Rectal smooth muscle tissue (tissue), 1 donor: ENCODE data around the gene FHOD3.

Source experiments
- H3K27ac ChIP-seq: one replicate; pipeline ENCODE4 v1.7.0; 2013; ENCODE audit warnings: low read depth, low read length, inconsistent platforms
- H3K27me3 ChIP-seq: one replicate; pipeline ENCODE4 v1.7.0; 2013; ENCODE audit warnings: low read length; ENCODE audit not compliant: control insufficient read depth, insufficient read depth
- H3K36me3 ChIP-seq: one replicate; pipeline ENCODE4 v1.7.0; 2013; ENCODE audit warnings: low read length; ENCODE audit not compliant: control insufficient read depth, insufficient read depth
- H3K4me1 ChIP-seq: one replicate; pipeline ENCODE4 v1.7.0; 2013; ENCODE audit warnings: low read length; ENCODE audit not compliant: control insufficient read depth, insufficient read depth
- H3K4me3 ChIP-seq: one replicate; pipeline ENCODE4 v1.7.0; 2013; ENCODE audit warnings: low read length
- H3K9ac ChIP-seq: one replicate; pipeline ENCODE4 v1.7.0; 2013; ENCODE audit warnings: low read length

The FHOD3 gene

DNA sequence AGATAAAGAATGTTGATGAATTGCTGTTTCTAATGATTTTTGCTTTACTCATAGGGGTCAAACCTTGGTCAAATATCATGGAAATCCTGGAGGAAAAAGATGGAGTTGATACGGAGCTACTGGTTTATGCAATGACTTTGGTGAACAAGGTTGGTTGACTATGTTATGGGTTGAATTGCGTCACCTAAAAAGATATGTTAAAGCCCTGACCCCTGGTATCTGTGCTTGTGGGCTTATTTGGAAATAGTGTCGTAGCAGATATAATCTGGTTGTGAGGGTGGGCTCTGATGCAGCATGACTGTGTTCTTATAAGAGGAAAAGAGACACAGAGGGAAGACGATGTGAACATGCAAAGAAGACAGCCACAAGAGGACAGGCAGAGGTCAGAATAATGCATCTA is 305.1 kb downstream of the FHOD3 start:
- H3K9ac ChIP-seq, result no peak overlapping the region
- no peaks in the 10 kb centered on the region for H3K4me1 ChIP-seq
- no peaks in the 10 kb centered on the region for H3K27me3 ChIP-seq
- H3K4me3 ChIP-seq, result no peak overlapping the region
- H3K27ac ChIP-seq, result no peak overlapping the region
- H3K36me3 ChIP-seq, result no peaks in the 10 kb centered on the region

DNA sequence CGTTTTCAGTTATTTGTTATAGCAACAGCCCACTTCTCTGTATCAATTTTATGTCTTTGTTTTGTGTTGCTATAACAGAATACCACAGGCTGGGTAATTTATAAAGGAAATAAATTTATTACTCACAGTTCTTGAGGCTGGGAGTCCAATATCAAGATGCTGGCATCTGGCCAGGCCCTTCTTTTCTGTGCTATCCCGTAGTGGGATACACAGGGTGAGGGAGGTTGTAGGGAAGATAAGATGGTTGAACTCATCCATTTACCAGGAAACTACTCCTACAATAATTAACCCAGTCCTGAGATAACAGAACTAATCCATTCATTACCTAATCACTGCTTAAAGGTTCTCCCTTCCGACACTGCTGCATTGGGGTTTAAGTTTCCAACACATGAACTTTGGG is 310.6 kb downstream of the FHOD3 start:
- Histone ChIP-seq H3K4me1 (no peaks in the 10 kb centered on the region), H3K36me3 (no peaks in the 10 kb centered on the region), H3K9ac (no peak overlapping the region), H3K27ac (no peak overlapping the region), H3K27me3 (no peaks in the 10 kb centered on the region), H3K4me3 (no peak overlapping the region)

DNA sequence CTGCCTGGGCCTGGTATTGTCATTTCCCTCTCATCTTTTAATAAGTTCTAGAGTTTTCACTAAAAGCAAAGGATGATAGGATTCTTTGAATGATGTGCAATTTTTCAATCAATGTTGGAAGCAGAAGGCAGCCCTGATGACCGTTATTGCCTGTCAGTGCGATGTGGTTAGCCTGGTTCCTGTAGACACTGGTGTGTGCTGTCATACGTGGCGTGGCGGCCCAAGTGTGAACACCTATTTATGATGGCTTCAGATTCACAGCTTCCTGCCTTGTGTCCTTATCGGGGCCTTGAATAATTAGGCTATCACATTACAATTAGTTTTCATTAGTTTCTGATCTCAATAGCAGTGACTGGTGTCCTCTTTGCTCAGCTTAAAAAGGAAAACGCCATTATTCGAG is 312.7 kb downstream of the FHOD3 start:
- Histone ChIP-seq H3K27ac (no peak overlapping the region), H3K36me3 (no peaks in the 10 kb centered on the region), H3K4me1 (no peaks in the 10 kb centered on the region), H3K4me3 (no peak overlapping the region), H3K27me3 (no peaks in the 10 kb centered on the region), H3K9ac (no peak overlapping the region)

DNA sequence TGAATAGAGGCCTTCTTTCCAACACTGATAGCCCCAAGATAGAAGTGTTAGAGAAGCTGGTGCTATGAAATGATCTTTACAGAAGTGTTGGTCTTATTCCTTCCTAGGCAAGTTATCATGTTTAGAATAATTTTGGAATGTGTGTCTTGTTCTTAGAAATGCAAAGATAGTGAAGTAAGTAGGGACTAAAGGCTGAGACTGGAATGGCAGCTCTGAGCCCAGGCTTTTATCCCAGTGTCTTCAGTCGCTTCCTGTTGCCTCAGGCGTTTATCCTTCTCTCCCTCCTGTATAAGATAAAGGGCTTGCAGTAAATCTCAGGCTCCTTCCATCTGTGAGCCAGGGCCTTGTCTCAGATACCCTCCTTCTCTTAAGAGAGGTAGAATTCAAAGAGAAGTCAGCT is 313.1 kb downstream of the FHOD3 start:
- Histone ChIP-seq H3K9ac (no peak overlapping the region), H3K27ac (no peak overlapping the region), H3K36me3 (no peaks in the 10 kb centered on the region), H3K4me1 (no peaks in the 10 kb centered on the region), H3K27me3 (no peaks in the 10 kb centered on the region), H3K4me3 (no peak overlapping the region)

DNA sequence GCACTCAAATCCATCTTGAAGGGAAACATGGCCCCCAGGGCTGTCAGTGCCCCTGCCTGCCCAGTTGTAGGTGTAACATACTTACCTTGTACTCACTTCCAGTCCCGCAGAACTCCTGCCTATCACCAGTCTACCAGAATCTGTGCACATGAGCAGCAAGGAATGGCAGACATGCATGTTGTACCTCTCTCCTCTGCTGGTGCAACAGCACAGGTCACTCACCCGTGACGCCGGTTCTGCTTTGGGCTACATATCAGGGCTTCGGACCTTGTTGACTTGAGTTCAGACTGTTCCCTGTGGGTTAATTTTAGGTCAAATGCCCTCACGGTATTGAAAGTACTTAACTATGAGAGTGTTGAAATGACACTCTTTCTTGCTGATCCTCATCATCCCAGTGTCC is 315.6 kb downstream of the FHOD3 start:
- Histone ChIP-seq H3K36me3 (no peaks in the 10 kb centered on the region), H3K27me3 (no peaks in the 10 kb centered on the region), H3K27ac (no peak overlapping the region), H3K9ac (no peak overlapping the region), H3K4me1 (no peaks in the 10 kb centered on the region), H3K4me3 (no peak overlapping the region)

DNA sequence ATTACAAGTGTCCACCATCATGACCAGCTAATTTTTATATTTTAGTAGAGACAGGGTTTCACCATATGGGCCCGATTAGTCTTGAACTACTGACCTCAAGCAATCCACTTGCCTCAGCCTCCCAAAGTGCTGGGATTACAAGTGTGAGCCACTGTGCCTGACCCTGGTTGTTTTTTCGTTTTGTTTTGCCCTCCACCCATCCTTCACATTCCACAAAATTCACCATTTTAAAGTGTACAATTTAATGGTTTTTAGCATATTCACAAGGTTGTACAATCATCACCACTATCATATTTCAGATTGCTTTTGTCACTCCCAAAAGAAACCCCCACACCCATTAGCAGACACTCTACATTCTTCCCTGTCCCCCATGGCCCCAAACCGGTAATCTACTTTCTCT is 316.3 kb downstream of the FHOD3 start:
- Histone ChIP-seq H3K4me3 (no peak overlapping the region), H3K4me1 (no peaks in the 10 kb centered on the region), H3K27ac (no peak overlapping the region), H3K27me3 (no peaks in the 10 kb centered on the region), H3K36me3 (no peaks in the 10 kb centered on the region), H3K9ac (no peak overlapping the region)

DNA sequence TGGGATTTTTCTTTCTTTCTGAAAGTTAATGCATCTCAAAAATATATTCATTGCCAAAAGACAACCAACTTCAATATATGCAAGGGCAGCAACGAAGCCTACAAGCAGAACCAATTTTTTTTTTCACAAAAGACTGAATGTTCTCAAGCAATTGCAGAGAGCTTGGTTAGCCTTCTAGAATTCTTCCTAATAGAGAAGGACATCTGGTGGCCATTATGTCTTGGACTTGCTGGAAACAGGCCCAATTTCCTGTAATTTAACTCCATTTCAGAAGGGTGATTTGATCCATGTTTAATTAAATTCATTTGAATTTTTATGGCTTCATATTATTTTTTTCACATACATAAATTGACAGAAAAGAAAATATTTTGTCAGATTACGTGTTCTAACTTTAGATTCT is 323.3 kb downstream of the FHOD3 start:
- Histone ChIP-seq H3K4me3 (no peak overlapping the region), H3K36me3 (no peaks in the 10 kb centered on the region), H3K27ac (no peak overlapping the region), H3K27me3 (no peaks in the 10 kb centered on the region), H3K9ac (no peak overlapping the region), H3K4me1 (no peaks in the 10 kb centered on the region)

DNA sequence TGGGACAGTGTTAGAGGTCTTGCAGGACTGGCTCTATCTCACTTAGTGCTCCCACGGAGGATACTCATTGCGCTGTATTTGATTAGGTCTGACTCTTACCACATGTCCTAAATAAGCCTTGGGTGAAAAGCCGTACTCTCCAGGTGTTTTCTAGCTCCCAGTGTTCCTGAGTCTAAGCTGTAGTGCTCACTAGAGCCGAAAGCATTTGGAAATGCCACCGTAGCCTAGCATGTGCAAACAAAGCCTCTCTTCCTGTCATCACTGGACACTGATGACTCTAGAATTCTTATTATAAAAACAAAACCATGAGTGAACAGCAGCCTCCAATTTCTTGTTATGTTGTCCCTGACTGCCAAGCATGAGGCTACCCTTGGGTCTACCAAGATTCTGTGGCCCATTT is 325.1 kb downstream of the FHOD3 start:
- Histone ChIP-seq H3K9ac (no peak overlapping the region), H3K36me3 (no peaks in the 10 kb centered on the region), H3K27me3 (no peaks in the 10 kb centered on the region), H3K4me3 (no peak overlapping the region), H3K4me1 (no peaks in the 10 kb centered on the region), H3K27ac (no peak overlapping the region)

DNA sequence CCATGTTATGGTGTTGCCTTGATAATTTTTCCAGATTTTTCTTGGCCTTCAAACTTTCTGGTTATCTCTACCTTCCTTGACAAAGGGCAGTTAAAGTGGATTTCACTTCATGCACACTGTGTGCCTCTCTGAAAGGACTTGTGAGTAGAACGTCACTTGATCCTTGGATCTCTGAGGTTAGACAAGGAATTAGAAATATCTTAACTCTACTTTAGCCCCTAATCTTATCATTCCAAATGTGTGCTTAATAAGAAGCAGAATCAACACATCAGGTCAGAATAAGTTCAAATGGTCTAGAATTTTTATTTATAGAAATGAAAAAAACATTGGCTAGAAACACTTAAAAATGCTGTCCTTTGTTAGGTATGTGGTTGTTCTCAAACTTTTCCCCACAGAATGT is 325.6 kb downstream of the FHOD3 start:
- Histone ChIP-seq H3K4me3 (no peak overlapping the region), H3K36me3 (no peaks in the 10 kb centered on the region), H3K27me3 (no peaks in the 10 kb centered on the region), H3K4me1 (no peaks in the 10 kb centered on the region), H3K9ac (no peak overlapping the region), H3K27ac (no peak overlapping the region)

DNA sequence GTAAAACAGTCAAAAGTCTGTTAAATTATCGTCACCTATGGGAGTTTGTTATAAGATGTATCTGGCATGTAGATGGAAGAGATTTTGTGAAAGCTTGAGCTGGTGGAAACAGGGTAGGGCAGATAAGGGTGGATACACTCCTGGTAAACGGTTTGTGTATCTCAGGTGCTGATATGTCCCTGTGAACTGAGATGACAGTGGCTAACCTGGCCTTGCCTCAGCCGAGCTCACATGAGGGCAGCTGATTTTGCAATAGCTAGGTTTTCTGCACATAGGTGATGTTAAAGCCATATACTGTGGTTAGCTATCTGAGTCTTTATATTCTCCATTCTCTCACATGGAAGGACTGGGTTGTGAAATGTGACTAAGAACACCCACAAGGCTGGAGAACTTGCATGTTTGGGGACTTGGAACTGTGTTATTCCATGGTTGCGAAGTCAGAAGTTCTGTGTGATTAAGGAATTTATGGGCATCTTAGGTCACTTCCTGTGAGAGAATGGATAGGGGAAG is 326.2 kb downstream of the FHOD3 start:
- no peak overlapping the region for H3K9ac ChIP-seq
- H3K27me3 ChIP-seq, result no peaks in the 10 kb centered on the region
- no peaks in the 10 kb centered on the region for H3K36me3 ChIP-seq
- H3K27ac ChIP-seq, result no peak overlapping the region
- H3K4me1 ChIP-seq, result no peaks in the 10 kb centered on the region
- no peak overlapping the region for H3K4me3 ChIP-seq

DNA sequence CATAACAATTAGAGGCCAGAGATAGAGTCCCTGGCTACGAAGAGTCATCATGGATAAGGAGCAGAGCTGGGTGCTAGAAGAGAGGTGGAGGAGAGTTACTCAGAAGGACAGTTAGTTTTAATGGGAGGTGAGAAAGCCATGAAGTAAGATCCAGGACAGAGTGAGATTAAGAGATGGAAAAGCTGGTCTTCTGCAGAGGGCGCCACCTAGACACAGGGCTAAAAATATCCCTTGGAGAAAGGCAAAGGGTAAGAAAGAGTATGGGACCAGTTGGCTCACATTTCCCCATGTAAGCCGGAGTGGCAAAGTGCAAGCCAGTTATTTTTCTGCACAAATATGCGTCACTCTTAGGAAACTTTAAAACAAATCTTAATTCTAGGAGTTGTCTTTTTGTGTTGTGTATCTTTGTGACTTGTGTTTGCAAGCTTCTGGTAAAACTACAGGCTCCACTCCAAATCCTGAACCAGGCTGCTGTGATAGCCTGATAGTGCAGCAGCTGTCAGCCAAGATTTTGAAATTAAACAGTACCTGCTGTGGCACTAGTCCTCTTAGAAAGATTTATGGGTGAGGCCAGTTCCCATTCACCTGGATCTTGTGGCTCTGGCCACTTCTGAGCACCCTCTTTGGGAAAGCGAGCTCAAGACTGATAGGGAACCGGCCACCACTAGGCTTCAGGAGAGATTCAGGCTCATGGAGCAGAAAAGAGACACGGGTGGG is 327.1 kb downstream of the FHOD3 start:
- Histone ChIP-seq H3K4me3 (no peak overlapping the region), H3K4me1 (no peaks in the 10 kb centered on the region), H3K27me3 (no peaks in the 10 kb centered on the region), H3K36me3 (no peaks in the 10 kb centered on the region), H3K9ac (no peak overlapping the region), H3K27ac (no peak overlapping the region)

DNA sequence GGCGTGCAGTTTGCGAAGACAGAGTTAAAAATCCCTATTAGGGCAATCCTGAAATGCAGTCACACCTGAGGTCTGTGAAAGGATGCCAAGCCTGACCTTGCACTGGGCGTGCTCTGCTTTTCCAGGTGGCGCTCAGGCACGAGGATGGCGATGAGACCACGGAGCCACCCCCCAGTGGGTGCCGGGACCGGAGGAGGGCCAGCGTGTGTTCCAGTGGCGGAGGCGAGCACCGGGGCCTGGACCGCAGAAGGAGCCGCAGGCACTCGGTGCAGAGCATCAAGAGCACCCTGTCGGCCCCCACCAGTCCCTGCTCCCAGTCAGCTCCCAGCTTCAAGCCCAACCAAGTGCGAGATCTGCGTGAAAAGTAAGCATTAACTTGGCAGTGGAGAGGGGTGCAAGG is 327.9 kb downstream of the FHOD3 start:
- H3K36me3 ChIP-seq, result no peaks in the 10 kb centered on the region
- H3K27me3 ChIP-seq, result no peaks in the 10 kb centered on the region
- H3K27ac ChIP-seq, result no peak overlapping the region
- no peak overlapping the region for H3K9ac ChIP-seq
- no peak overlapping the region for H3K4me3 ChIP-seq
- no peaks in the 10 kb centered on the region for H3K4me1 ChIP-seq

DNA sequence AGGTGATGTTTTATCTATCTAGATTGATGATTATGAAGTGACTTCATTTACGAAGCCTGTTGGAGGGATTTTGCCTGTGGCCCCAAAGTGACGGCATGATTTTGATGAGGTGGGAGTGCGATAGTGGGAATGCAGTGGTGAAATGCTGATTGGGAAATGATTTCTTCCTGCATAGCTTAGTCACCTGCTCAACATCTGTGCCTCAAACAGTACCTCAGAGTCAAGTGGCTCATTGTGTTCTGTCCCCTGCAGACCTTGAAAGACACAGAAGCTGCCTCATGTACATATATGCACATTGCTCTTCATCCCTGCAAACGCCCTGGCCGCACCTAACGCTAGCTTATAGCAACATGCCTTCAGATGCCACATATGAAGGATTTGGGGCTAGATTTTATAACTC is 330.1 kb downstream of the FHOD3 start:
- Histone ChIP-seq H3K27ac (no peak overlapping the region), H3K27me3 (no peaks in the 10 kb centered on the region), H3K4me1 (no peaks in the 10 kb centered on the region), H3K9ac (no peak overlapping the region), H3K4me3 (no peak overlapping the region), H3K36me3 (no peaks in the 10 kb centered on the region)
